ENCODE measurements around the gene NUP133.

DNA sequence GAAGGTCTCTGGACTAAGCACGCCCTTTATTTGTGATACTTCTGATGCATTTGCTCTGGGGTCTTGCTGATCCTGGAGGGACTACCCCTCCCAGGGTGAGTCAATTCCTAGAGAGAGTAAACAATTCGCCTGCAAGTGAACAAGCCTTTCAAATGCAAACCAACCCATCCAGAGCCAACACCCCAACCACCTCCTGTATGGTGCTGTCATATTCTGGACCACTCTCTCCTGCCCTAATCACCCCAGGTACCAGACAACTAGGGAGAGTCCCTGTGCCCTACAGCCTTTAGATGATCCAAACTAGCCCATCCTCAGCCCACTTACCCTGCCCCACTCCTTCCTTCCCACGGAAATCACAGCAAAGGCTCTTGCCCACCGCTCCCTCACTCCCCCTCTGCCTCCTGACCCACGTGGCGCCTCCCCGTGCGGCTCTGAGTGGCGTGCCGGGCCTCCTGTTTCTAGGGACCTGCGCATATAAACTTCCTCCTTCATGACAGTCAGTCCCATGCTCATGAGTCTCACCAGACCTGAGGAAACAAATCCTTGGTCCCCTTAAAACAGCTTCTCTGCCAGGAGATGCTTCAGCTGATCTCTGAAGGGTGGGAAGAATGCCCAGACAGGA is 111.4 kb downstream of the NUP133 start:
- TF ChIP-seq POLR2A (IDR thresholded peaks at IDR 0.05) (no peak), CTCF (IDR thresholded peaks at IDR 0.05) (no peak)

All from lower leg skin (tissue), 3 donors.